Activated B cell treated with CpG ODN at 0.5 μM for 24 hours (primary cell): ENCODE results near the gene MR1. TPM values are rescaled to one million over a fixed set of nuclear protein-coding genes. Genes with fewer than 3 reads are reported as not detected.

ENCODE experiments used
- ATAC-seq: fragments of 200-7000 bp; cut with Tn5 transposase; one replicate; pipeline ENCODE4 v1.10.0; 2021; ENCODE audit warnings: low read depth, mild to moderate bottlenecking, moderate library complexity
- CTCF ChIA-PET: fragments of 350-600 bp; sonication (Branson Sonifier 250); formaldehyde crosslinking; loops from one replicate; lab custom pipeline; 2021; ENCODE audit warnings: antibody characterized with exemption; lab: Charles Lee
- POLR2A ChIA-PET: fragments of 350-600 bp; sonication (Branson Sonifier 250); formaldehyde crosslinking; loops from one replicate; lab custom pipeline; 2021; ENCODE audit warnings: antibody characterized with exemption; lab: Charles Lee
- DNase-seq: peaks from one replicate; pipeline ENCODE4 v3.0.0; 2022
- H3K27ac Mint-ChIP-seq: one replicate; pipeline ENCODE4 v1.8.0; 2020; ENCODE audit warnings: mixed read lengths
- H3K27me3 Mint-ChIP-seq: one replicate; pipeline ENCODE4 v1.8.0; 2021; ENCODE audit warnings: mixed read lengths
- H3K36me3 Mint-ChIP-seq: one replicate; pipeline ENCODE4 v1.8.0; 2021; ENCODE audit warnings: low read depth, mixed read lengths
- H3K4me1 Mint-ChIP-seq: one replicate; pipeline ENCODE4 v1.8.0; 2021; ENCODE audit warnings: mixed read lengths
- H3K4me3 Mint-ChIP-seq: one replicate; pipeline ENCODE4 v1.8.0; 2020; ENCODE audit warnings: mild to moderate bottlenecking, mixed read lengths
- H3K9me3 Mint-ChIP-seq: one replicate; pipeline ENCODE4 v1.8.0; 2020; ENCODE audit warnings: mixed read lengths
- intact Hi-C: fragments of 100-400 bp; cut with micrococcal nuclease; formaldehyde crosslinking; loops from one replicate; pipeline ENCODE4 v1.15.1; 2024
- total RNA-seq: library from RNA; stranded (reverse); gene quantifications from 2 replicates; pipeline ENCODE4 v1.2.3, GENCODE V29; 2022
- TF ChIP-seq, protein P1 (sequence below): fragments of 200-600 bp; IDR thresholded peaks from one replicate; pipeline ENCODE4 v1.8.0; 2022; ENCODE audit warnings: antibody characterized with exemption, mild to moderate bottlenecking

Gene MR1
- total RNA-seq, 1 donor from 2014 or later, result 24.8 TPM

DNA sequence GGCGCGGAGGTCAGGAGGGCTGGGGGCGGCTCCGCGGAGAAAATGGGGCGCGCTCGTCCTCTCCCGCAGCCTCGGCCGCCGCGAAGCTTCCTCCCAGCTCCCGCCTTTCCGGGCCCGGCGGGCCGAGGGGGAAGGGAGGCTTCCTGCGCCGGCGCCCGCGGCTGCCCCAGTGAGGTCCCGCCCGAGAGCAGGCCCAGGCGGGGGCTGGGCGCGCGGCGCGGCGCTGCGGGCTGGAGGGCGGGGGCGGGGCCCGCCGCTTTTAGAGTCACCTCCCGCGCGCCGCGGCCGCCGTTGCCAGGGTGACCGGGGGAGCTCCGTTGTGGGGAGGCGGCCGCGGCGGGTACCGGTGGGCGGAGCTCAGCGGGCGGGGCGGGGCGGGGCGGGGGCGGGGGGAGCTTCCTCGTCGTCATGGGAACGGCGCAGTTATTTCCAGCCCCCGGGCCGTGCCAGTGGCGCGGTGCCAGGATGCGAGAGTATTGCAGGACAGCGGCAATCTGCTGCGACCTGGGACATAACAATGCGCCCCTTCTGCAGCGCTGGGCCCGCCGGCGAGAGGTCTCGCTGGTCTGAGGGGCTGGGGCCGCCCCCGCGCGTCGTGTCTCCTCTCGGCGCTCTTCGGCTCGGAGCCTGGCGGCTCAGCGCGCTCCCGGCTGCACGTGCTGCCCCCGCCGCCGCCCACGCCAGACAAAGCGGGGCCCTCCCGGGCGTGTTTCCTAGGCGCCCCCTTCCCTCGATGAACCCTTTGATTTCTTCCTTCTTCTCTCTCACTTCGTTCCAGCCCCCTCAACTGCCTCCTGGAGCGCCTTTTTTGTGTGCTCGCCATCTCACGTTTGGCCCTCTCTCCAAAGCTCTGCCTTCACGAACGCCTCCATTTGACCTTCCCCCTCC is 71.6 kb downstream of the MR1 start:
- DNase-seq (peak; percentile 88), ATAC-seq (peak; percentile 87)
- Mint-ChIP-seq H3K36me3 (no peaks in the 10 kb centered on the region), H3K4me3 (peak overlapping the region; percentile 85), H3K27ac (peak overlapping the region; percentile 89), H3K4me1 (peaks cover 40% of the 10 kb centered on the region), H3K9me3 (no peaks in the 10 kb centered on the region), H3K27me3 (no peaks in the 10 kb centered on the region)
- TF ChIP-seq, protein P1, sequence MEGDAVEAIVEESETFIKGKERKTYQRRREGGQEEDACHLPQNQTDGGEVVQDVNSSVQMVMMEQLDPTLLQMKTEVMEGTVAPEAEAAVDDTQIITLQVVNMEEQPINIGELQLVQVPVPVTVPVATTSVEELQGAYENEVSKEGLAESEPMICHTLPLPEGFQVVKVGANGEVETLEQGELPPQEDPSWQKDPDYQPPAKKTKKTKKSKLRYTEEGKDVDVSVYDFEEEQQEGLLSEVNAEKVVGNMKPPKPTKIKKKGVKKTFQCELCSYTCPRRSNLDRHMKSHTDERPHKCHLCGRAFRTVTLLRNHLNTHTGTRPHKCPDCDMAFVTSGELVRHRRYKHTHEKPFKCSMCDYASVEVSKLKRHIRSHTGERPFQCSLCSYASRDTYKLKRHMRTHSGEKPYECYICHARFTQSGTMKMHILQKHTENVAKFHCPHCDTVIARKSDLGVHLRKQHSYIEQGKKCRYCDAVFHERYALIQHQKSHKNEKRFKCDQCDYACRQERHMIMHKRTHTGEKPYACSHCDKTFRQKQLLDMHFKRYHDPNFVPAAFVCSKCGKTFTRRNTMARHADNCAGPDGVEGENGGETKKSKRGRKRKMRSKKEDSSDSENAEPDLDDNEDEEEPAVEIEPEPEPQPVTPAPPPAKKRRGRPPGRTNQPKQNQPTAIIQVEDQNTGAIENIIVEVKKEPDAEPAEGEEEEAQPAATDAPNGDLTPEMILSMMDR, result no peak
- CTCF ChIA-PET, result interaction anchor here (0.7 to 5.1 kb wide), 14 partner anchors 9 to 89 kb away, joined by 3 to 40 read pairs (median 4); no protein-coding TSS in a partner anchor
- intact Hi-C loops, result loop anchor here (1.0 to 2.0 kb wide), 3 partner anchors 15 to 37 kb away; no protein-coding TSS in a partner anchor
- POLR2A ChIA-PET, result interaction anchor here (0.5 to 38.3 kb wide), 8 partner anchors 14 to 116 kb away, joined by 3 to 1783 read pairs (median 8); partner anchors contain the start of genes IER5 and STX6

DNA sequence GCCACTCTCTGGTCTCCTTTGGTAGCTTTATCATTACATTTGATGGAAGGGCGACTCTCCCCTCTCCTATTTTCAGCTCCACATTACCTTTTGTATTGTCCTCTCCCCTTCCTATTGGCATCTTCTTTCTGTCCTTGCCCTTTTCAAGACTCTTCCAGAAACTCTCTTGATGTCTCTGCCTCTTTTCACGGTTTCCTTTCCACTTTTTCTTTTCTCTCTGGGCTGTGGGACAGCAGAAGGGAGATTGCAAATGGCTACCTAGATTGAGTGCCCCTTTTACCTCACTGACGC is 72.2 kb downstream of the MR1 start:
- DNase-seq (no peak), ATAC-seq (no peak)
- Mint-ChIP-seq H3K4me1 (peaks cover 35% of the 10 kb centered on the region), H3K27me3 (no peaks in the 10 kb centered on the region), H3K4me3 (peak overlapping the region; percentile 85), H3K9me3 (no peaks in the 10 kb centered on the region), H3K27ac (peak overlapping the region; percentile 89), H3K36me3 (no peaks in the 10 kb centered on the region)
- TF ChIP-seq, protein P1, result no peak
- intact Hi-C loops, result no loop called here
- CTCF ChIA-PET, result interaction anchor here (2.3 to 5.1 kb wide), 5 partner anchors 14 to 36 kb away, joined by 6 to 40 read pairs (median 25); no protein-coding TSS in a partner anchor
- POLR2A ChIA-PET, result interaction anchor here (2.2 to 38.3 kb wide), 3 partner anchors 15 to 73 kb away, joined by 6 to 1783 read pairs (median 428); partner anchors contain the start of gene IER5

DNA sequence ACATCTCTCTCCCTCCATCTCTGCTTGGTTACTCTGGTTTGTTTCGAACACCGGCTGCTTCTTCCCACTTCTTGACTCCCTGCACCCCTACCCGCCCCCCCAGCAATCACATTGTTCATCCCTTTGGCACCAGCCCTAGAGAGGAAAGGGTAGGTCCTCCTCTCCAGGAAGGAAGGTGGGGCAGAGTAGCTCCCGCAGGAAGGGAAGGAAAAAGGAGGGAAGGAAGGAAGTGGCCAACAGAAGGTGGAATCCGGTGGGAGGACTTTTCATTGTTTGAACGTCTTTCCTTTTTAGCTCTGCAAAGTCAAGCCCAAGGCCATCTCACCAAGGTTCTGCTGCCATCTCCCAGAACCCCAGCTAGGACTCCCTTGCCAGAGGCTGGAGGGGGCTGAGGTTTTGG is 72.7 kb downstream of the MR1 start:
- POLR2A ChIA-PET, result interaction anchor here (2.2 to 38.3 kb wide), 3 partner anchors 15 to 73 kb away, joined by 6 to 1783 read pairs (median 428); partner anchors contain the start of gene IER5
- H3K27ac Mint-ChIP-seq, result peak overlapping the region; percentile 89
- H3K4me3 Mint-ChIP-seq, result no peak overlapping the region
- ATAC-seq (no peak), DNase-seq (no peak)
- CTCF ChIA-PET, result interaction anchor here (2.3 to 5.1 kb wide), 5 partner anchors 15 to 35 kb away, joined by 6 to 40 read pairs (median 25); no protein-coding TSS in a partner anchor
- TF ChIP-seq, protein P1, result no peak
- no peaks in the 10 kb centered on the region for H3K27me3 Mint-ChIP-seq
- intact Hi-C loops, result no loop called here
- peaks cover 33% of the 10 kb centered on the region for H3K4me1 Mint-ChIP-seq
- H3K9me3 Mint-ChIP-seq, result no peaks in the 10 kb centered on the region
- H3K36me3 Mint-ChIP-seq, result no peaks in the 10 kb centered on the region

DNA sequence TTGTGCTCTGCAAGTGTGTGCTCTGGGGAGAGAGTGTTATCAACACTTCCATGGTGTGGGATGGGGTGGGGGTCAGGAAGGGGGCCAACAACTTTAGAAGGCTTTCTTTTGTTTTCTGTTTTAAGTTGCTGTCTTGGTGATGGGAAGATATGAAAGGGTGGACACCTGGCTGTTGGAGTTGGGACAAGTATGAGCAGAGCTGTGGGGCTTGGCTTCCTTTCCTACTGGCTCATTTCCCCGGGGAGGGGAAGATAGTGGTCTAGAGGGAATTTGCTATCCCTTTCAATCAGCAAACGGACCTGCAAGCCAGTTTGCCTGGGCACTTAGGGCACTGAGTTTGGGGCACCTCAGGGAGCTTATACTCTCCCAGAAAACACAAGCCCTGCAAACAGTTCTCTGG is 73.9 kb downstream of the MR1 start:
- Mint-ChIP-seq H3K27ac (no peak overlapping the region), H3K9me3 (no peaks in the 10 kb centered on the region), H3K4me3 (no peak overlapping the region), H3K36me3 (no peaks in the 10 kb centered on the region), H3K27me3 (no peaks in the 10 kb centered on the region), H3K4me1 (peaks cover 41% of the 10 kb centered on the region)
- no peak for ATAC-seq
- intact Hi-C loops, result no loop called here
- TF ChIP-seq, protein P1, result no peak
- CTCF ChIA-PET, result interaction anchor here (1.7 to 5.1 kb wide), 2 partner anchors 17 to 34 kb away, joined by 5 to 40 read pairs; no protein-coding TSS in a partner anchor
- POLR2A ChIA-PET, result interaction anchor here (17.8 to 38.3 kb wide), 2 partner anchors 17 to 21 kb away, joined by 428 to 1783 read pairs; partner anchors contain the start of gene IER5
- DNase-seq, result no peak
